ENCODE results near the gene REPS2. TPM values are rescaled to one million over a fixed set of nuclear protein-coding genes. Genes with fewer than 3 reads are reported as not detected.
"Not testable (repeated sequence)": the region's sequence is repeated elsewhere in the genome, so short reads cannot be mapped to it uniquely, and the experiment has no call there.

REPS2 gene
- total RNA-seq, 4 donors from 2014 or later = 10.8 to 37.0 (median 17.5) TPM

GRCh38 chrX:16950423-16950822 is 4.0 kb downstream of the REPS2 start:
- TF ChIP-seq EP300 (IDR thresholded peaks at IDR 0.05; ENCODE audit: low read depth) = no peak
- no peak for TF ChIP-seq POLR2AphosphoS5 (IDR thresholded peaks at IDR 0.05)
- no peak for TF ChIP-seq CTCF (IDR thresholded peaks at IDR 0.05)
- TF ChIP-seq POLR2A (IDR thresholded peaks at IDR 0.05) = no peak
- H3K9me3 ChIP-seq = no peaks in the 10 kb centered on the region
- no peak overlapping the region for H3K4me3 ChIP-seq
- no peaks in the 10 kb centered on the region for H3K36me3 ChIP-seq
- H3K27me3 ChIP-seq = no peaks in the 10 kb centered on the region
- WGBS, 2 donors (ENCODE audit: low coverage in 1 of 2) = 58 to 63% methylated on average over 2 to 4 of the region's 4 CpGs
- in situ Hi-C loops (cut with MboI; ENCODE audit: low pct_ligation_motif_present in 1 of 4, low pct_unique_long_range_greater_than_20kb in 1 of 4, low sequenced_read_pairs in 3 of 4) (no loop called here), intact Hi-C loops (cut with DNase I; ENCODE audit: low total_unique reads) (no loop called here)
- H3K4me1 ChIP-seq = peaks cover 0 to 3% (median 0%) of the 10 kb centered on the region in 4 donors
- no peak overlapping the region for H3K27ac ChIP-seq
- DNase-seq = no peak

GRCh38 chrX:16953606-16954211 is 7.3 kb downstream of the REPS2 start:
- H3K27ac ChIP-seq = no peak overlapping the region
- in situ Hi-C loops (cut with MboI; ENCODE audit: low pct_ligation_motif_present in 1 of 4, low pct_unique_long_range_greater_than_20kb in 1 of 4, low sequenced_read_pairs in 3 of 4) (no loop called here), intact Hi-C loops (cut with DNase I; ENCODE audit: low total_unique reads) (no loop called here)
- H3K9me3 ChIP-seq = no peaks in the 10 kb centered on the region
- peaks cover 0 to 6% (median 0%) of the 10 kb centered on the region in 4 donors for H3K4me1 ChIP-seq
- no peak for TF ChIP-seq POLR2AphosphoS5 (IDR thresholded peaks at IDR 0.05)
- no peak for TF ChIP-seq CTCF (IDR thresholded peaks at IDR 0.05)
- no peak for TF ChIP-seq POLR2A (IDR thresholded peaks at IDR 0.05)
- no peak for TF ChIP-seq EP300 (IDR thresholded peaks at IDR 0.05; ENCODE audit: low read depth)
- no peaks in the 10 kb centered on the region for H3K27me3 ChIP-seq
- H3K36me3 ChIP-seq = no peaks in the 10 kb centered on the region
- WGBS, 2 donors (ENCODE audit: low coverage in 1 of 2) = 50 to 53% methylated on average over 3 to 7 of the region's 7 CpGs
- H3K4me3 ChIP-seq = no peak overlapping the region
- DNase-seq = no peak

- no peak for DNase-seq
- in situ Hi-C loops (cut with MboI; ENCODE audit: low pct_ligation_motif_present in 1 of 4, low pct_unique_long_range_greater_than_20kb in 1 of 4, low sequenced_read_pairs in 3 of 4) (no loop called here), intact Hi-C loops (cut with DNase I; ENCODE audit: low total_unique reads) (no loop called here)
- Histone ChIP-seq H3K27me3 (no peaks in the 10 kb centered on the region), H3K27ac (no peak overlapping the region), H3K36me3 (no peaks in the 10 kb centered on the region), H3K4me1 (peaks cover 0 to 6% (median 0%) of the 10 kb centered on the region in 4 donors), H3K9me3 (no peaks in the 10 kb centered on the region), H3K4me3 (no peak overlapping the region)
- WGBS, 2 donors (ENCODE audit: low coverage in 1 of 2) = 82 to 88% methylated on average over 1 to 3 of the region's 3 CpGs
- TF ChIP-seq EP300 (IDR thresholded peaks at IDR 0.05; ENCODE audit: low read depth) (no peak), POLR2AphosphoS5 (IDR thresholded peaks at IDR 0.05) (no peak), POLR2A (IDR thresholded peaks at IDR 0.05) (no peak), CTCF (IDR thresholded peaks at IDR 0.05) (no peak)
Measured at GRCh38 chrX:16957751-16958150, 11.3 kb downstream of the REPS2 start.

- Histone ChIP-seq H3K9me3 (no peaks in the 10 kb centered on the region), H3K4me1 (peaks cover 0 to 6% (median 0%) of the 10 kb centered on the region in 4 donors), H3K4me3 (no peak overlapping the region), H3K27me3 (no peaks in the 10 kb centered on the region), H3K36me3 (no peaks in the 10 kb centered on the region), H3K27ac (no peak overlapping the region)
- intact Hi-C loops (cut with DNase I; ENCODE audit: low total_unique reads) = no loop called here
- 33% methylated on average over 2 of the region's 2 CpGs; no CpG with 5 or more reads in 1 of the 2 donors for WGBS, 2 donors (ENCODE audit: low coverage in 1 of 2)
- no peak for DNase-seq
- in situ Hi-C loops (cut with MboI; ENCODE audit: low pct_ligation_motif_present in 1 of 4, low pct_unique_long_range_greater_than_20kb in 1 of 4, low sequenced_read_pairs in 3 of 4) = no loop called here
- TF ChIP-seq POLR2A (IDR thresholded peaks at IDR 0.05) = no peak
- TF ChIP-seq CTCF (IDR thresholded peaks at IDR 0.05) = no peak
- no peak for TF ChIP-seq EP300 (IDR thresholded peaks at IDR 0.05; ENCODE audit: low read depth)
- no peak for TF ChIP-seq POLR2AphosphoS5 (IDR thresholded peaks at IDR 0.05)
Measured at GRCh38 chrX:16958356-16958755, 11.9 kb downstream of the REPS2 start.

GRCh38 chrX:16962661-16963060 is 16.2 kb downstream of the REPS2 start:
- H3K4me3 ChIP-seq; H3K9me3 ChIP-seq; DNase-seq; H3K4me1 ChIP-seq; H3K27me3 ChIP-seq; in situ Hi-C loops (cut with MboI; ENCODE audit: low pct_ligation_motif_present in 1 of 4, low pct_unique_long_range_greater_than_20kb in 1 of 4, low sequenced_read_pairs in 3 of 4); H3K27ac ChIP-seq; H3K36me3 ChIP-seq; intact Hi-C loops (cut with DNase I; ENCODE audit: low total_unique reads): not testable (repeated sequence)
- 84 to 100% methylated on average over 2 to 4 of the region's 4 CpGs for WGBS, 2 donors (ENCODE audit: low coverage in 1 of 2)

Data from transverse colon (tissue), 4 donors.